GM12874 (cell line): ENCODE results near the gene SHISA3.

ENCODE experiments used
- TF ChIP-seq, protein P1 (sequence below): IDR thresholded peaks from 2 replicates; pipeline ENCODE4 v1.5.1; 2011; ENCODE audit warnings: low read depth, mild to moderate bottlenecking, control low read depth, low read length, moderate library complexity; ENCODE audit not compliant: insufficient read depth

Gene SHISA3

DNA sequence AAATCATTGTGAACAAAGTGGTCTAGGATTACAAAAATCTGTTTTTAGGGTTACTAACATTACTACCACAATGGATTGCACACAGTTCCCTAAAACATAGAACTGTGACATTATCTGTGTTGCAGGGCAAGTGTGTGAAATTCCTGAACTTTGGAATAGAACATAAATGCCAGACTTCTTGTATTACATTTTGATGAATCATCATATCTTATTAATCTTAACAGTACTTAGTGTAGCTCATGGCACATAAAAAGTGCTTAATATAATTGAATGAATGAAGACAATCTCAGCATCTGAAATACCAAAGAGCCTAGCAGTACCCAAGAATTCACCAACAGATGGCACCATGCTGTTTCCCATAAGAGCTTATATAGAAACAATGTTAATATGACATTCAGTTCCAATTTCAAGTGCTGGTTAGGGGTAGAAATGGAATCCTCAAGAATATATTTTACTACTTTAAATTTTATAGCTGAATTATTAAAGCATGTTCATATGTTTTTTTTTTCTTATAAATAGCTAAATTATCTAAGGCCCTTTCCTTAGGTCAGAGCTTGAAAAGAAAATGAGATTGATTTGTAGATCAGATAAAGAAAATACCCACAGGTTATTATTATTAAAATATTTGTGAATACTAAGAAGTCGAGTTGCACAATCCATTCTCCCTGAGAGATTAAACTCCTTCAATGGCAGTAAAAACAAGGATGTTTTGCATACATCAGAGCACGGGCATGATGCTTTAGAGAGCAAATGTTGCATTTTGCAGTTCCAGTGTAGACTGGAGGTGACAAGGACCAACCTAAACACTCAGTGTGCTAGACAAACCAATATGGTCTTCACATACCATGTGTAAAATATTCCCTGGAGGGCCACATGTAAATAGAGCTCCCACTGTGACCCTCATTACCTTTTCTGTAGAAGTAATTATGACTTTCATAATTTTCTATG, 25.7 kb upstream of the SHISA3 start:
- TF ChIP-seq, protein P1, sequence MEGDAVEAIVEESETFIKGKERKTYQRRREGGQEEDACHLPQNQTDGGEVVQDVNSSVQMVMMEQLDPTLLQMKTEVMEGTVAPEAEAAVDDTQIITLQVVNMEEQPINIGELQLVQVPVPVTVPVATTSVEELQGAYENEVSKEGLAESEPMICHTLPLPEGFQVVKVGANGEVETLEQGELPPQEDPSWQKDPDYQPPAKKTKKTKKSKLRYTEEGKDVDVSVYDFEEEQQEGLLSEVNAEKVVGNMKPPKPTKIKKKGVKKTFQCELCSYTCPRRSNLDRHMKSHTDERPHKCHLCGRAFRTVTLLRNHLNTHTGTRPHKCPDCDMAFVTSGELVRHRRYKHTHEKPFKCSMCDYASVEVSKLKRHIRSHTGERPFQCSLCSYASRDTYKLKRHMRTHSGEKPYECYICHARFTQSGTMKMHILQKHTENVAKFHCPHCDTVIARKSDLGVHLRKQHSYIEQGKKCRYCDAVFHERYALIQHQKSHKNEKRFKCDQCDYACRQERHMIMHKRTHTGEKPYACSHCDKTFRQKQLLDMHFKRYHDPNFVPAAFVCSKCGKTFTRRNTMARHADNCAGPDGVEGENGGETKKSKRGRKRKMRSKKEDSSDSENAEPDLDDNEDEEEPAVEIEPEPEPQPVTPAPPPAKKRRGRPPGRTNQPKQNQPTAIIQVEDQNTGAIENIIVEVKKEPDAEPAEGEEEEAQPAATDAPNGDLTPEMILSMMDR = peak; percentile 38; the same call in 1 of the 2 replicates

DNA sequence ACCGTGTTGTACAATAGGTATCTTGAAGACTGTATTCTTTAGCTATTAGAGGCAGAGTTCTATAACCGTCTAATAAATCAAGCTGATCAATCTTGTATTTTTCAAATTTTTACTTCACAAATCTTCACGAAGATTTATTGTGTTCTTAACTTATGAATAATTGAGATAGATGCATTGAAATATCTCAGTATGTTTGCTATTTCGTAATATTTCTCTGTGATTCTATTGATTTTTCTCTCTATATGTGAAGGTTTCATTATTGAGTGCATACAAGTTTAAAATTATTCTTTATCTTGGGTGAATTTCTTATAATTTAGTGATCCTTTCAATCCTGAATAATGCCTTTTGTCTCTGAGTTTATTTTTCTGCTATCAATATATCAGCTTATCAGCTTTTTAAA, 19.8 kb upstream of the SHISA3 start:
- TF ChIP-seq, protein P1 = no peak

DNA sequence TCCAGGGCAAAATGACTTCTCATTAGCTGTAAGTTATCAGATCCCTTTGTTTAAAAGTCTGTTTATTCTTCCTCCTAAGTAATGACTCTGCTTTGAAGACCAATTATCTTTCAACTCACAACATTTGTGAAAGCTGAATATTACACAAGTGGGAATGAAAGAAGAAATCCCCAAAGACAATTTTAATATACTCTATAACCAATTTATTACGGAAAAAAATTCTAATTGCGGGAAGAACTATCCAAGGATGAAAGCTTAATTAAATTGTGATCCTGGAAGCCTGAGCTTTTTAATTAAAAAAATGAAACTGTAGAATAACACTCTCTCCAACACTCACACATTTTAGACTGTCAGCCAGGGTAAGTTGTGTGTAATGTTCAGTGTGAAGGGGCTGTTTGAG, 15.6 kb upstream of the SHISA3 start:
- TF ChIP-seq, protein P1 = no peak

DNA sequence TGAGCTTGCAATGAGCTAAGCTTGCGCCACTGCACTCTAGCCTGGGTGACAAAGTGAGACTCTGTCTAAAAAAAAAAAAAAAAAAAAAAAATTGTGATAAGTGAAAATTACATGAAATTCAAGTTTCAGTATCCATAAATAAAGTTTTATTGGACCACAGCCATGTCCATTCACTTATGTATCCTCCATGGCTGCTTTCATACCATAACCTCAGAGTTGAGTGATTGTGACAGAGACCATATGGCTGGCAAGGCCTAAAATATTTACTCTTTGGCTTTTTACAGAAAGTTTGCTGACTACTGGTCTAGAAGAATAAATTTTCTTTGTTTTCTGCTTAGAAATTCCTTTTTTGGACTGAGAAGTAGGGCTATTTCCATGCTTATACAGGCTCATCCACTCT, 11.8 kb upstream of the SHISA3 start:
- TF ChIP-seq, protein P1 = no peak

DNA sequence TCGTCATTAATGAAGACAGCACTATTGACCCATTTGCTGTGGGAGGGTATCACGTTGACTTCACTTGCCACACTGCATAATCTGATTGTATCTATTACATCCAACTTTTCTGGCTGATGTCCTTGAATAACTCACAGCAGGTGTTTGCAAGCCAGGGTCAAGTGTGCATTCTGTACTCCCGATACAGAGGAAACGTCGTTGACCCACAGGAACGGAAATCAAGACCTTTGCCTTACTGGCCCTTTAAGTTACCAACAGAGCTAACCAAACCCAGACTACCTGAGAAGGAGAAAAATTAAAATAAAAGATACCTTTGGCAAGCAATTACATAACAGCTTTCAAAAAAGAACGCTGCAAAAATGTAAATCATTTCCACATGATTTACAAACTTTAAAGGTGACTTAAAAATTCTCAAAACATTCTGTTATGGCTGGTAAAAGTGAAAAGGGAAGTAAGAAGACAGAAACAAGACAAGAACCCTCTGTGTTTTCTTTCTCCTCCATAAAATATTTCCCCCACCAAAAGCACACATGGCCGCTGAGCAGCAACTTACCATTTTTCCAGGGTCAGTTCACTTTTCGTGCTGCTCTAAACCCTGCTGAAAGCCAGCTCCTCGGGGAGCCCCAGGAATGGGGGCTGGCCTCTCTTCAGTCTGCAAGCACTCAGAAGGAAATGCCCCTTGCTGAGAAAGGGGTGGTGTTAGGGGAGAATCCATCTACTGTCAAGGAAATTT, 6.5 kb upstream of the SHISA3 start:
- TF ChIP-seq, protein P1 = no peak

DNA sequence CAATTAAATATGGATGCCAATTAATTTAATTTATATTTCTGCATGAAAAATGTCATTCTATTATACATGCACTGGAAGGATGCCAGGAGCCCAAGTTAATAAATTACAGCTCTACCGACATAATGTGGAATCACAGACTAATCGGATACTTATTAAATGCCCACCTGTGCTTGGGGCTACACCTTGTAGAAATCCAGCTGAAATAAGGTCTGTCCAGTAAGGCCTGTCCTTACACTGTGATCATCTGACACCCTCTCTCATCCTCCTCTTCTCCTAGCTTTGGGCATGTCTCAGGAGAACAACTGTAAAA, 6.0 kb upstream of the SHISA3 start:
- TF ChIP-seq, protein P1 = no peak

DNA sequence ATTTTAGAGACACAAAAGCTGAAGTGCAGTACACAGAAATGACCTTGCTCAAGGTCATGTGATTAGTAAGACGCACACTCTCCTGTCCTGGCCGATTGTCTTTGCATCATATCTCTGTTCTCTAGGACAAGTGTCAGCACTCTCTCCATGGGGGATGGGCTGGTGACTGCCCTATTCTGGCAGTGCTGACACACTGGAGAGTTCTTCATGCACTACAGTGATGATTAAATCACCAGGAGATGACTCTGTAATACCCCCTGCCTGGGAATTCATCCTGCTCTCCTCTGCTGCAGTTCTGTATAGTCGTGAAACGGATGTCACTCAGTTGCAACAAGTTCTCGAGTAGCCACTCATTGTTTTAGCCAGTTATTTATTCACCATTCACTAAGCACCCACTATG, 5.3 kb upstream of the SHISA3 start:
- TF ChIP-seq, protein P1 = no peak
